HepG2 (cell line): Measurements from ENCODE around the gene NECTIN3. TPM values are rescaled to one million over a fixed set of nuclear protein-coding genes. Genes with fewer than 3 reads are reported as not detected.

Source experiments
- ATAC-seq: fragments of 200-7000 bp; cut with Tn5 transposase; 3 replicates; pipeline ENCODE4 v1.9.1; 2020; ENCODE audit warnings: mild to moderate bottlenecking, moderate library complexity
- BruUV-seq: library from RNA; stranded (reverse); fragments of 400-500 nt; replicated peaks from 2 replicates; lab custom pipeline; 2021; lab: Mats Ljungman, UMichigan
- CTCF ChIA-PET: fragments of 300-600 bp; formaldehyde crosslinking; extraction: SDS; loops from one replicate; lab custom pipeline; 2021; ENCODE audit warnings: low total read pairs, inconsistent platforms, low intra/inter-chr PET ratio; lab: Yijun Ruan, JAX
- POLR2A ChIA-PET: fragments of 350-600 bp; sonication (Branson Sonifier 250); formaldehyde crosslinking; loops from one replicate; lab custom pipeline; 2020; ENCODE audit warnings: antibody characterized with exemption, inconsistent platforms; lab: Yijun Ruan, JAX
- DNase-seq: peaks from one replicate; pipeline ENCODE4 v3.0.0-alpha.2; 2015; ENCODE audit warnings: low spot score
- FAIRE-seq: peaks from 3 replicates; lab custom pipeline; 2011; peaks lifted over from hg19 to GRCh38; lab: Jason Lieb, UNC
- H2AFZ ChIP-seq: one replicate; pipeline ENCODE4 v1.6.1; 2011; ENCODE audit warnings: low read length, inconsistent platforms
- H3K27ac ChIP-seq: fragments of 300-600 bp; 3 replicates; pipeline ENCODE4 v1.8.0; 2011; ENCODE audit warnings: mixed run types, mild to moderate bottlenecking, mixed read lengths, low read length, inconsistent platforms; ENCODE audit not compliant: insufficient read depth; ENCODE audit errors: extremely low read length
- H3K27me3 ChIP-seq, 2 experiments: fragments of 200-600 bp in 1 of 2; 2 replicates in 1 of 2; 3 replicates in 1 of 2; pipeline versions ENCODE4 v1.6.0 to v1.8.0; 2011; ENCODE audit warnings: low read length in 2 of 2, mild to moderate bottlenecking in 2 of 2, moderate library complexity in 2 of 2, inconsistent platforms in 1 of 2; ENCODE audit not compliant: insufficient read depth in 2 of 2, control insufficient read depth in 1 of 2
- H3K36me3 ChIP-seq, 2 experiments: fragments of 200-600 bp in 1 of 2; replicated peaks in 1 of 2; 2 replicates in 1 of 2; 3 replicates in 1 of 2; pipeline versions ENCODE4 v1.5.1 to v1.8.0; 2011; ENCODE audit warnings: low read length in 2 of 2, inconsistent platforms in 1 of 2; ENCODE audit not compliant: insufficient read depth in 2 of 2, control insufficient read depth in 1 of 2
- H3K4me1 ChIP-seq: 2 replicates; pipeline ENCODE4 v1.5.1; 2012; ENCODE audit warnings: low read length, inconsistent platforms; ENCODE audit not compliant: insufficient read depth
- H3K4me2 ChIP-seq: 2 replicates; pipeline ENCODE4 v1.6.0; 2011; ENCODE audit warnings: low read depth, low read length, inconsistent platforms
- H3K4me3 ChIP-seq, 3 experiments: fragments of 200-600 bp in 1 of 3; sonication (generic), shearing (Covaris generic) in 1 of 3; replicated peaks in 1 of 3; 2 replicates each; pipeline ENCODE4 v1.5.1; 2011 to 2016; ENCODE audit warnings: low read length in 3 of 3, inconsistent platforms in 2 of 3, low read depth in 2 of 3, mild to moderate bottlenecking in 2 of 3, control low read depth in 1 of 3, mixed read lengths in 1 of 3; ENCODE audit not compliant: insufficient read depth in 1 of 3
- H3K79me2 ChIP-seq: one replicate; pipeline ENCODE4 v1.6.1; 2011; ENCODE audit warnings: low read length, inconsistent platforms; ENCODE audit not compliant: insufficient read depth
- H3K9ac ChIP-seq: 2 replicates; pipeline ENCODE4 v1.6.0; 2011; ENCODE audit warnings: mild to moderate bottlenecking, low read depth, low read length, inconsistent platforms; ENCODE audit not compliant: insufficient read depth
- H3K9me3 ChIP-seq: 2 replicates; pipeline ENCODE4 v1.5.1; 2012; ENCODE audit warnings: mild to moderate bottlenecking, low read length
- H4K20me1 ChIP-seq: 2 replicates; pipeline ENCODE4 v1.6.0; 2011; ENCODE audit warnings: inconsistent platforms, mild to moderate bottlenecking, low read length, moderate library complexity; ENCODE audit not compliant: insufficient read depth
- AFF4 ChIP-seq: sonication (generic); formaldehyde crosslinking; IDR thresholded peaks from 2 replicates; pipeline ENCODE4 v1.4.0; 2020; ENCODE audit warnings: missing genetic modification reagents
- FOXP1 ChIP-seq, 2 experiments: fragments of 450-650 bp in 1 of 2; IDR thresholded peaks; 2 replicates each; pipeline ENCODE4 v1.6.1; 2017 to 2018; ENCODE audit warnings: antibody characterized with exemption in 1 of 2
- HMG20A ChIP-seq: IDR thresholded peaks from 2 replicates; pipeline ENCODE4 v1.6.1; 2016; ENCODE audit warnings: borderline replicate concordance
- HNF4A ChIP-seq: sonication (generic); formaldehyde crosslinking; IDR thresholded peaks from 2 replicates; pipeline ENCODE4 v1.4.0; 2020; ENCODE audit warnings: missing genetic modification reagents
- RFXANK ChIP-seq: IDR thresholded peaks from 2 replicates; pipeline ENCODE4 v1.6.1; 2016
- U2AF1 ChIP-seq: fragments of 200-400 bp; formaldehyde crosslinking; optimal IDR thresholded peaks from 2 replicates; pipeline ENCODE3; 2017; ENCODE audit warnings: mild to moderate bottlenecking, low read depth, low read length
- WGBS: methylation state at CpG from one replicate; pipeline ENCODE4 v1.1.6; 2017; ENCODE audit warnings: low lambda C conversion rate; 5-methylcytosine and 5-hydroxymethylcytosine counted together
- in situ Hi-C: cut with HindIII; loops from 2 replicates; pipeline ENCODE4 v1.10.0; 2017; ENCODE audit warnings: low pct_unique_long_range_greater_than_20kb; ENCODE audit not compliant: extremely low pct_ligation_motif_present
- intact Hi-C: fragments of 100-400 bp; cut with micrococcal nuclease; formaldehyde crosslinking; loops from one replicate; pipeline ENCODE4 v1.10.0; 2022; ENCODE audit not compliant: unreplicated experiment
- polyA plus RNA-seq, 8 experiments: library from polyadenylated mRNA; depleted of rRNA in 3 of 8; stranded (reverse) in 7 of 8; unstranded in 1 of 8; fragments of >200 nt; fragmentation: Illumina TruSeq in 4 of 8; extraction: Trizol in 4 of 8; gene quantifications; 2 replicates each; pipeline versions ENCODE4 v1.2.1 to v1.2.3, GENCODE V29; 2011 to 2016; ENCODE audit warnings: low read depth in 4 of 8, missing spikeins in 1 of 8, mixed read lengths in 1 of 8; ENCODE audit not compliant: insufficient read depth in 1 of 8
- total RNA-seq, 5 experiments: library from RNA; depleted of rRNA; stranded (reverse); fragments of >200 nt; fragmentation: Illumina TruSeq; extraction: Trizol; gene quantifications; 2 replicates each; pipeline ENCODE4 v1.2.3, GENCODE V29; 2016; ENCODE audit warnings: low read depth in 1 of 5
- TF ChIP-seq, protein P1 (sequence below): sonication (generic); formaldehyde crosslinking; IDR thresholded peaks from 2 replicates; pipeline ENCODE4 v1.8.0; 2022; ENCODE audit warnings: mild to moderate bottlenecking, missing genetic modification reagents, moderate library complexity

NECTIN3 gene
- total and polyA plus RNA-seq, 2 of the 13 experiments (the other 11 are each of a cell fraction or from before 2014, with no cell fraction given): 10.4 to 45.1 TPM

GRCh38 chr3:111040959-111041358, 30.7 kb upstream of the NECTIN3 start:
- CTCF ChIA-PET: no interaction called here
- ATAC-seq: no peak
- POLR2A ChIA-PET: no interaction called here
- no peaks in the 10 kb centered on the region for H3K79me2 ChIP-seq
- TF ChIP-seq RFXANK: no peak
- no peak for TF ChIP-seq U2AF1
- peak; percentile 74 for TF ChIP-seq HNF4A (CRISPR knock-in tag)
- no peak for TF ChIP-seq HMG20A (CRISPR knock-in tag)
- no peak for TF ChIP-seq FOXP1 (IDR thresholded peaks at IDR 0.05)
- TF ChIP-seq FOXP1 (CRISPR knock-in tag; IDR thresholded peaks at IDR 0.05): no peak
- no peak for TF ChIP-seq AFF4
- TF ChIP-seq, protein P1, sequence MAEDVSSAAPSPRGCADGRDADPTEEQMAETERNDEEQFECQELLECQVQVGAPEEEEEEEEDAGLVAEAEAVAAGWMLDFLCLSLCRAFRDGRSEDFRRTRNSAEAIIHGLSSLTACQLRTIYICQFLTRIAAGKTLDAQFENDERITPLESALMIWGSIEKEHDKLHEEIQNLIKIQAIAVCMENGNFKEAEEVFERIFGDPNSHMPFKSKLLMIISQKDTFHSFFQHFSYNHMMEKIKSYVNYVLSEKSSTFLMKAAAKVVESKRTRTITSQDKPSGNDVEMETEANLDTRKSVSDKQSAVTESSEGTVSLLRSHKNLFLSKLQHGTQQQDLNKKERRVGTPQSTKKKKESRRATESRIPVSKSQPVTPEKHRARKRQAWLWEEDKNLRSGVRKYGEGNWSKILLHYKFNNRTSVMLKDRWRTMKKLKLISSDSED (CRISPR knock-in tag): no peak
- TF ChIP-seq, all 625 proteins: peak for 1
- no peak for DNase-seq
- BruUV-seq: no TSS peak
- Histone ChIP-seq H3K9ac (no peak overlapping the region), H3K27ac (no peak overlapping the region), H2AFZ (no peak overlapping the region), H3K4me3 (no peak overlapping the region), H3K36me3 (no peaks in the 10 kb centered on the region), H3K9me3 (no peaks in the 10 kb centered on the region), H3K4me2 (0 out of 2 replicates have a peak overlapping the region, but pooled peaks have one; percentile 39), H4K20me1 (no peaks in the 10 kb centered on the region), H3K27me3 (no peaks in the 10 kb centered on the region), H3K4me1 (peaks cover 10% of the 10 kb centered on the region)
- 17% methylated on average over 2 of the region's 2 CpGs for WGBS
- FAIRE-seq: no peak
- intact Hi-C loops (no loop called here), in situ Hi-C loops (loop anchor here (25.0 kb wide), 1 partner anchor 496 kb away; the partner anchor contains the start of gene CD96)
